ENCODE measurements around the gene TMEM179.
"Not testable (repeated sequence)": the region's sequence is repeated elsewhere in the genome, so short reads cannot be mapped to it uniquely, and the experiment has no call there.

Gene TMEM179

DNA sequence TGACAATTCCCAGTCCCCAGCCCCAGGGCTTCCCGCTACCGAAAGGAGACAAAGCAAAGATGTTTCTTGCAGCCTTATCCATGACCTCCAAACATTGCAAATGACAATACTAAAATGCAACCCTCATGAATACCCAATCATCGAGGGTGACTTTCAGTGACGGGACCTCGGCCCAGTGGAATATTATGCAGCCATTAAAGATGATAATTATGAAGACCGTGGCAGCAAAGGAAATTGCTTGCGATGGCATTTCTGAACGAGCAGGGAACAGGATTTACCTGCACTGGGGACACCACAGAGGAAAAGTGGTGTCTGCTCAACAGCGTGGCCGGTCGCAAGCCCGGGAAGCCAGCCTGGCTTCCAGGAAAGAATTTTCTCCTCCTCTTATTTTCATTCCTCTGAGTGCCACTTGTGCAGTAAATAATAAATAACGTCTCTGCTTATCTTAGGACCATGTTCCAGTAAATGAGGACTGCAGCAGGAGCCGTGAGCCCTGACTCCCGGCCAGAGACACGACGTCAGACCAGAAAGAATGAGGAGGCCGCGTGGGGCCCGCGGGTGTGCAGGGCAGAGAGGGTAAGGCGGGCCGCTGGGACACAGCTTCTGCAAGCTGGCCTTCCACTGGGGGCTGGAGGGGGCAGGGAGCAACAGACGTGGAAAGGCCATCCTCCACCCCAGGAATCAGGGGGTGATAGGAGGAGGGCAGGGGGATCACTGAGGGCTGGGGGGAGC, 18.4 kb downstream of the TMEM179 start:
- no peak for DNase-seq

DNA sequence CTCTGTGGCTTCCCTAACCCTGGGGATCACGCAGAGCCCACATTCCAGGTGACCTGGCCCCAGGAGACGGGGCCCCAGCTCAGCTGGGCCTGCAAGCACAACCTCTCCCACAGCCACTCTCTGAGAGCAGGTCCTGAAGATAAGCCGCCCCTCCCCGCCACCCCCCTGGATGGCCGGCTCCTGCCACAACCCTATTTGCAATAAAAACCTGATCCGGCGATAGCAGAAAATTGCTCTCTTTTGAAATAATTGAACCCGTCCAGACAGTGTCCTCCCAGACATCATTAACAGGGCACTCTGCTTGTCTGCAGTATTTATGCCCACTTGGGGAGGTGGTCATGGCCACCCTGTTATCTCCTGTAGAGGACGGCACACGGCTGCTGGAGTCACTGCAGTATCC, 20.0 kb downstream of the TMEM179 start:
- no peak for DNase-seq

DNA sequence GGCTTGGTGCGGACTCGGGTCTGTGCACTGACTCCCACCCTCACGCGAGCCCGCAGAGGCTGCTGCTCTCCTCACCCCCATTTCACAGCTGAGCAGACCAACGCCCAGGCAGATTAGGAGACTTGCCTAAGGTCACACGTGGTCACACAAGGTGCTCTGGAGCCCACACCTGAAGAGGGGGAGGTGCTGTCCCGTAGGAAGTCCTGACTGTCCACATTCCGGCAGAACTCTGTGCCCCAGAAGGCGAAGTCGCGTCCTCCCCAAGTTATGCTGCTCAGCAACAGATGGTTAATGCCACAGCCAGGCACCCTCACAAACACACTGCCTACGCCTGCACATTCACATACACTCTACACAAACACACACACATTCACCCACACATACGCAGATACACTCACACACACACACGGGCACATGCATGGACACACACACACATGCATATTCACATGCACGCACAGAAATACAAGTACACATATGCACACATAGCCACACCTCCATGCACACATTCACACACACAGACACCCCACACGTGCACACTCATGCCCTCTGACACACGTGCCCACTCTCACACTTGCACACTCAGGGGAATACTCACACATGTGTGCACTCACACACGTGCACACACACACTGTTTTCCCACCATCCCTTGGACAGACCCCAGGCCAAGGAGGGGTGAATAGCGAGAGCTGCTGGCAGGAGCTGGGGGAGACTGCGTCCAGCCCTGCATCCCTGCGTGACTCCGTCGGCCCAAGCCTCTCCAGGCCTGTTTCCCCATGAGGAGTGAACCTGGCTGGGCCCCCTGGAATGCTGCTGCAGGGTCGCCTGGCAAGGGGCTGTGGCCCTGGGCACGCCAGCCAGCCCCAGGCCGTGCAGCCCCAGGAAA, 20.9 kb downstream of the TMEM179 start:
- no peak for DNase-seq

DNA sequence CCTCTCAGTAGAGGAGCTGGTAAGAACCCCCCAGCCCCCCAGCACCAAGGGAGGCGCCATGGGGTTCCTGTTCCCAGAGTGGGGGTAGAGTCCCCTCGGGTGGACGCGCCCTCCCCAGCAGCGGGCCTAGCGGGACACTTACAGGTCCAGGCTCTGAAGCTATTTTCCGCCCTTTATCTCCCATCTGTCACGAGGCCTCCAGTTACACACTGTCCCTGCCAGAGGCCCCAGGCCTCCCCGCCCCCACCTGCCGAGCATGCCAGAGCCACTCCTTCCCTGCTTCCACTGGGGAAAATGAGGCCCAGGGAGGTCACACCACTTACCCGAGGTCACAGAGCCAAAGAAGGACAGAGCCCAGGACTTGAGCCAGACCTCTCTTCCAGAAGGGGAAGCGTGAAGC, 21.9 kb downstream of the TMEM179 start:
- DNase-seq: no peak

DNA sequence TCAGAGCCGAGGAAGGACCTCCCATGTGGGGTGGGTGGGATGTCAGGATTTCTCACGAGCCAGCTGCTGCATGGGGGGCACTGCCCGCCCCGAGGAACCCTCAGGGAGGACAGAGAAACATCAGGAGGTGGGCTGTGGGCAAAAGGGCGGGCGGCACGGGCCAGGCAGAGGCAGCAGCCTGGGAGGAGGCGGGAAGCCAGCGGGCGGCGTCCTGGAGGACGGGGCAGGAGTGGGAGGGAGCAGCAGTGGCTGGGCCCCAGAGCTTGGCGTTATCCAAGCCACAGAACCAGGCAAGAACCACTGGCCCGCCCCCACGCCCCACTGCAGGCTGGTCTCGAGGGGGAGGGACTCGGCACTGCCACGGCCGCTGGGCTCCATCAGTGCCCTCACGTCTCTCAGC, 22.6 kb downstream of the TMEM179 start:
- DNase-seq: no peak

DNA sequence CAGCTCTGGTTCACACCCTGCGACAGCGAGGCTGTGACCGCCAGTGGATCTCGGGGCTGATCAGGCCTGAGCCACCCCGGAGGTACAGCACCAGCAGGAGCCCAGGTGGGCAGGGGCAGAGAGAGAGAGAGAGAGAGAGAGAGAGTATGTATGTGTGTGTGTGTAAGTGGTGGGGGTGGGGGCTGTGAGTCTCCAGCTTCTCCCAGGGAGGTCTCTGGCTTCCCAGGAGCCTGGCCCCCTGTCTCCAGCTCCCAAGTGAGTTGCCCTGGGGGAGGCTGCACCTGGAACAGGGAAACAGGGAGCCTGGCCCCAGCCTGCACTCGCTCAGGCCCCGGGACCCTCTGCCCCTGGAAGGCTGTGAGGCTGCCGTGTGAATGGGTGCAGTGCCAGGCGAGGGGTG, 23.1 kb downstream of the TMEM179 start:
- no peak for DNase-seq

DNA sequence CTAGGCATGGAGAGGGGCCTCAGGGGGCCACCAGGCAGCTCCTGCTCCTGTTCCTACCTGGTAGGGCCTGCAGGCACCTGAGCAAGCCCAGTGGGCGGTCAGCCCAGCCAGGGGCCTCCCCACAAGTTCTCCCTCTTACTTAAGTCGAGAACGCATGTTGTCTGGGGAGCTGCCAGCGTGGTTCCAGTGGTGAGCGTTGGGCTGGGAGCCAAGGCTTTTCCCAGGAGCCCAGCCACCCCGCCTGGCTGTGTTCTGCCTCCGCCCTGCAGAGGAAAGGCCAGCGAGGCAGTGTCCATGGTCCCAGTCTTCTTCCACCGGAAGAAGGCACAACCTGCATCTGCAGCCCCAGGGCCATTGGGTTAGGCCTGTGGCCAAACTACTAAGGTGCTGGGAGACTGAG, 23.6 kb downstream of the TMEM179 start:
- no peak for DNase-seq

DNA sequence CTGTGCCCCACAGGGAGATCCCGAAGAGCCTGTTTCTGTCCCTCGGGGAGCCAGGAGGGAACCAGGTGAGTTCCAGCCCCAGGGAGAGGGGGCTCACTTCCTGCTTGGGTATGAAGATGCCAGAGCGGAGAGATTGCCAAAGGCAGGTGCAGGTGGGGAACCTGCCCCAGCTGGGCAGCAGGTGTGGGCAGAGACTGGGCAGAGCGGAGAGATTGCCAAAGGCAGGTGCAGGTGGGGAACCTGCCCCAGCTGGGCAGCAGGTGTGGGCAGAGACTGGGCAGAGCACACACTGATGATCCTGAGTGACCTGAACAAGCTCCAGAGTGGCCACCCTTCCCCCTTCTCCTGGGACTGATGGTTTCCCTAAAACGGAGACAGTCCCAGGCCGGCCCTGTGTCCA, 24.6 kb downstream of the TMEM179 start:
- not testable (repeated sequence) for DNase-seq

DNA sequence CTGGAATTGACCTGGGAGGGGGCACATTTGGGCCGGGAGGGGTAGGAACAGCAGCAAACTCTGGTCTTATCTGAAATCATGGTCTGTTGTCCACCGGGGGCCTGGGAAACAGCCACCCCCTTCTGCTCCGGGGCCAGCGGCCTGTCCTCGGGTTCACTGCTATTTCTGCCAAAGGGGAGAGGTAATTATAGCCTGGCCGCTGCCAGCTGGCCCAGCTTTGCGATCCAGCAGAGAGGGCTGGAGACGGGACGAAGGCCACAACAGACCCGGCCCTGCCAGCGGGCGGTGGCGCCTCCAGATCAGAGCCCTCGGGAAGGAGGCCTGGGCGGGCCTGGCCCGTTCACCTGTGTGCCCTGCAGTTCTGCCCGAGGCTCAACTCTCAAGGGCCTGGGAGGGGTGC, 25.1 kb downstream of the TMEM179 start, which contains the start of gene C14orf180:
Gene C14orf180 (plus strand): TSS at position 258 of the 400 bp plus-strand sequence. CDS start 6,667 bp downstream, outside the sequence.
- DNase-seq: no peak

DNA sequence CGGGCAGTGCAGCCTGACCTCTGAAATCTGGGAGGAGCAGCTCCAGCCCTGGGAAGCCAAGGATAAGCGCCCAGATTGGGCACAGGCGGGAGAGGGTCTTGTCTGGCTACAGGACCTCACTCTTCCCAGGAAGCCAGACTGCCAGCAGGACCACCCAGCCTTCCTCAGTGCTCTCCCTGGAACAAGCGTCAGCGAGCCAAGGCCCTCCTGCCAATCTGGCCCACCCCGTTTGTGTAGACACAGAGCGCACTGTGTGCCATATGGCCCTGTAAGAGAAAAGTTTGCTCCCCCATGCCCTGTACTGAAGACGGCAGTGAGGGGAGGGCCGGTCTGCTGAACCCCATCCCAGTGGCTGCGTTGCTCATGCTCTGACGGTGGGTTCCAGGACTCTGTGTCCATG, 26.3 kb downstream of the TMEM179 start:
- no peak for DNase-seq

DNA sequence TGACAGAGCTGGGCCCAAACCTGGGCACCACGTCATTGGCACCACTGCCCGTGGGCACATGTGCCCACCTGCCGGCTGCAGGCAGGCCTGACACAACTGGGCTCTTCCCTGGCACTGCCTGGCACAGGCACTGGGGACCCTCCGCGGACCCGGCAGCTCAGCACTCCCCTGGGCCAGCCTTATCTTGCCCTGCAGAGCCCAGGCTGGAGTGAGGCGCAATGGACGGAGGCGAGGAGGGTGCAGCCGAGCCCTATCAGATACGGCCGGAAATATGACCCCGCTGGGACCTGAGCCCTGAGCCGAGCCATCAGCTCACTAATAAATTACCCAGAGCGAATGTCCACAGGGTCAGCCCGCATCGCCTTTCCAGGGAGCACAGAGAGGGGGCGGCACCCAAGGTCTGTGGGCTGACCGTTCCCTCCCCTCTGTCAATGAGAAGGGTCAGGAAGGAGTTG, 26.7 kb downstream of the TMEM179 start:
- DNase-seq: no peak

DNA sequence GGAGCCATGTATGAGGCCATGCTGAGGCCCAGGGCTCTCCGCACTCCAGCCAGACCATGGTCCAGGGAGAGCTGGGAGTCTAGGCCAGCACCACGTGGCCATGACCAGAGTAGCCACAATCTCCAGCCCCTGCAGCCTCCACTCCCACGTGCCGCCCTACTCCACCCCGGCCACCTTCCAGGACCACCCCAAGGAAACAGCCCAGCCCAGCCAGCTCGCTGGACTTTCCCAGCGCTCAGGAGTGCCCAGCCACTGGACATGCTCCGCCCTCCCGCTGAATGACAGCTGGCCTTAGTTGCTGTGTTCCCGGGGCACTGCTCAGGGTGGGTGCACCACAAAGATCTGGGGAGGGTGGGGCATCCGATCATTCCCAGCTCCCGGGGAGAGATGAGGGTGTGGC, 27.1 kb downstream of the TMEM179 start:
- no peak for DNase-seq

DNA sequence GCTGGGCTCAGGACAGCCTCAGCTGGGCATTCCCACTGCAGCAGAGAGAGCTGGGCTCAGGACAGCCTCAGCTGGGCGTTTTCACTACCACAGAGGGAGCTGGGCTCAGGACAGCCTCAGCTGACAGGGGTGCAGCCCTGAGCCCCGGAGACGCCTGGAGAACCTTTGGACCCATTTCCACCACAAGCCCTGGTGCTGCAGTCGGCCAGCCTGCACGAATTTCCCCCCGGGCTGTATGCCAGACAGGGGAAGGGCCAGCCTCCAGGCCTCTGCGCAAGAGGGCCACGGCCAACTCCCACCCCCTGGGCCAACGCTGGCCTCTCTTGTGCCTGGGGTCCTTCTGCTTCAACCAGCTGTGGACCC, 27.6 kb downstream of the TMEM179 start:
- DNase-seq: no peak

DNA sequence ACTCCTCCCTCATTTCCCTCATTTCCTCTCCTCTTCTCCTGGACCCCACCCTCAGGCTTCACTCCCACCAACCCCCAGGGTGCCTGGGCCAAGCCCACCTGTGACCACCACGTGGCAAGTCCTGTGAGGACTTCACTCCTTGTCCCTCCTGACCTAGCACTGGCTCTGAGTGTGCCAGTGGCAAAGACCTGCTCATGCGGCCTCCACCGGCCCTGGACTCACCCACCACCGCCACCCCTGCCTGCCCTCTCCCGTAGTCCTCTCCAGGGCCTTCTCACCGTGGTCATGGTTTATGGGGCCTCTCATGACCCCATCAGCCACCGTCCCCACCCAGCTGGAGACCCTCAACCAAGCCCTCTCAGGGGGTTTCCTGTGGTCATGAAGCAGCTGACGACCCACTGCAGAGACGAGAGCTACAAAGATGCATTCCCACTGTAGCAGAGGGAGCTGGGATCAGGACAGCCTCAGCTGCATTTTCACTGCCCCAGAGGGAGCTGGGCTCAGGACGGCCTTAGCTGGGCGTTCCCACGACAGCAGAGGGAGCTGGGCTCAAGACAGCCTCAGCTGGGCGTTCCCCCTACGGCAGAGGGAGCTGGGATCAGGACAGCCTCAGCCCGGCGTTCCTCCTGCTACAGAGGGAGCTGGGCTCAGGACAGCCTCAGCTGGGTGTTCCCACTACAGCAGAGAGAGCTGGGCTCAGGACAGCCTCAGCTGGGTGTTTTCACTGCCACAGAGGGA, 28.2 kb downstream of the TMEM179 start:
- no peak for DNase-seq

DNA sequence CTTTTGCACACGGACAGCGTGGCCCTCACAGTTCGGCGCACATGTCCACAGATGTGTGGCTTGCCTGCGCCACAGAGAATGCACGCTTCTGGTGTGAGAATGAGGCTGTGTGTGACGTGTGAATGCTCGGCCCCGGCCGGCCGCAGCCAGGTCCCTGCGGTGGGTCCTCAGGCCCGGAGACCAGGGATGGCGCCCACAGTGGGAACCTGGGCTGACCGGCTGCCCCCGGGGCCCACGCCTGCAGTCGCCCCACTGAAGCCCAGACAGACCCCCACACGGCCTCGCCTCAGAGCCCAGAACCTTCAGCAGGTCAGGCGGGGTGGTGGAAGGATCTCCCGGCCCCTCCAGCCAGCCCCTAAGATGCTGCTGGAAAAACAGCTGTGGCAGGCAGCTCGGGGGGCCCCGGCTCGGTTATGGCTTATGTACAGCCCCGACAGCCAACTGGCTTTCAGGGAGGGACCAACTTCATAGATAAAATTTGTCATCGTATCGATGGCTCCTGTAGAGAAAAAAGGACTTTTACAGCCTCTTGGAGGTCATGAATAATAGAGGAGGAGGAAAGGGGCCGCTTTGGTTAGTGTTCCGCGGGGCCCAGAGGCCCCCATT, 29.5 kb downstream of the TMEM179 start:
- DNase-seq: no peak

DNA sequence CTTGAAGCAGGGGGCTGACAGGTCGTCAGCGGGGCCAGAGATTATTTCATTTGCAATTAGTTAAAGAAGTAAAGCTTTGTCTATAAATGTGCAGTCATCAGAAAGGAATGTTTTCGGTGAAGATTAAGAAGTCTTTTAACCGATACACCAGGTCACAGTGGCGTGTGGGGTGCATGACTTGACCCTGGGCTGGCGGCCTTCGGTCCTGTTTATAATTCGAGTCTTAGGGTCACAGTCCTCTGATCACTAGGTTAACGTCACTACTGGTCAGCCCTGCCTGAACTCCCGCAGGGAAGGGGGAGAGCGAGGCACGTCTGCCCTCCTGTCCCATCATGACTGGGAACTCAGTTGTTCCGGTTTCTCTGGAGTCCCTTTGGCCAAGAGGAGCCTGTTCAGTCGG, 30.0 kb downstream of the TMEM179 start:
- no peak for DNase-seq

DNA sequence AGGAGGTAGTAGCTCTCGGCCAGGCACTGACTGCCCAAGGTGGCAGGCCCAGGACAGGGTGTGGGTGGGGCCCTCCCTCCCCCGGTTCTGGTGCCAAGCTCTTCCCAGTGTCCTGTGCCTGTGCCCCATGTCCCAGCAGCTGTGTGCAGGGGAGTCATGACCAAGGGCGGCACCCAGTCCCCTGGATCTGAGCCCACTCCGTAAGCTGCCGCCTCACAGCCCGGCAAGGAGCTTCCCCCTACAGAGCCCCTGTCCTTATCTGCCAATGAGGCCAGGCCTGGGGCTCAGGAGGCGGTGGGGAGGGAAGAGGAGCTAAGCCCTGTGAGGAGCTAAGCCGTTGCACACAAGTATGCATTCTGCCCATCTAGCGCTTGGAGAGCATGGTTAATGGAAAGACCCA, 30.6 kb downstream of the TMEM179 start:
- DNase-seq: no peak

DNA sequence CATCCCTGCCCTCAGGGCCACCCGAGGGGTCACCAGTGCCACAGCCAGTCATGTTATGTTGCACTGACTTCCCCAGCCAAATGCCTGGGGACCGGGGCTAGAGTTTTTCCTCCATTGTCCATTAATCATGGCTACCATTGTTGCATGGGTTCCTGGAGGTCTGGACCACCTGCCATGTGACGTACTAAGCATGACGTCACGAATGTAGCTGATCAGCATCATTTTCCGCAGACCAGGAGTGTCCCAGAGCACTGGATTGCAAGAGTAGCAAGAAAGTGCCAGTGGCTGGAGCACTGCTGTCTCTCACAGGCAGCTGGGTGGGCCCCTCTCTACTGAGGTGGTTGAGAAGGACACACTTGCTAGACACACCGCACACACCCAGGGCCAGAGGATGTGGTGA, 31.9 kb downstream of the TMEM179 start:
- DNase-seq: no peak

DNA sequence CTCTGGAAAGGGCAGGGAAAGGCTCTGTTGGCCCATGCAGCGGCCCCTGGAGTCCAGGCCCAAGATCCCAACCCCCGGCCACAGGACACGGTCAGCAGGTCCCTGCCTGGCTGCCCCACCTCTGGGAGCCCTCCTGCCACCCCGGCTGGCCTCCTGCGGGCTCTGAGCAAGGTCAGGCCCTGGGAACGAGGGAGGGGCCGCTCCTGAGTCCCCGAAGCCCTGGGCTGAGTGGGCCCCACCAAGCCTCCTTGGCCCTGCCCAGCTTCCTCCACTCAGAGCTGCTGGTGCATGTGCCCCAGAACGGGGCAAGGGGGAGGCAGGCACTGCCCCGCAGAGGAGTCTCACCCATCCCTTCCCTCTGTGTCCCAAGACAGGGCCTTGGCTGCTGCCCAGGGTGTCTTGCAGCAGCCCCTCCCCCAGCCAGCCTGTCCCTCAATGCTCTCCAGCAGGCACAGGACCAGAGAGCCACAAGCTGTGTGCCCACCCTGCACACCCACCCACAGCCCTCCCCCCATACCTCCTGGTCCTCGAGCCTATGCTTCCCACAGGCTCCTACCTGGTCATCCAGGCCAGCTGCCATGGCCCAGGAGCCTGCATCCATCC, 32.4 kb downstream of the TMEM179 start:
- DNase-seq: no peak

DNA sequence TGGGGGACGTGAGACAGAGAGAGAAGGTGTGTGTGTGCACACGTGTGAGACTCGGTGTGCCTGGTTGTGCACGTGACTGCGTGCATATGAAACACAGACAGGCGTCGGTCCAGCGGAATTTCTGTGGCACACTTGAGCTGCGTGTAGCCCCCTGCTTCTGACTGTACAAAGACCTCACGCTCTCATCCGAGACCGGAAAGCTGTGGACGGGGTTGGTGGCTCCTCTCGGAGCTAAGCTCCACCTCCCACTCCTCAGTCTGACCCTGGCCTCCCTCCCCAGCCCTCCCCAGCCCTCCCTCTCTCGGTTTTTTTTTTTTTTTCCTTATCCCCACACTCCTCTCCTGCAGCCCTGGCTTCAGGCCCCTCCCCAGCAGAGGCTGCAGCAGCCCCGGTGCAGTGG, 33.3 kb downstream of the TMEM179 start:
- no peak for DNase-seq

DNA sequence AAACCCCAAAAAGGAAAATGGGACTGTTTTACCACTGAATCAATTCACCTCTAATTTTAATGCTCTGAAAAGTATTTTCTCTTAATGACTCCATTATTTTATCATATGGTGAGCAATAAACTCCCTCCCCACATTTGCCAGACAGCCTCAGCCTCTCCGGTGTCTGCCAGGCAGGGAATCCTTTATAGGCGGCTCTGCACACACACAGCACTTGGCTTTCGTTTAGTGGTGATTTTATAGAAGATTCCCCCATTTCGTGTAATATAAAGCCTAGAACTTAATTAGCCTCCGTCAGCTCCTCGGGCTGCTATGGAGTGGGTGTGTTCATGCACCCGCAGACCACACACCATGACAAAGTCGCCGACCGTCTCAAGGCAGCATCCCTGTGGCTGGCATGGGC, 35.1 kb downstream of the TMEM179 start:
- no peak for DNase-seq

DNA sequence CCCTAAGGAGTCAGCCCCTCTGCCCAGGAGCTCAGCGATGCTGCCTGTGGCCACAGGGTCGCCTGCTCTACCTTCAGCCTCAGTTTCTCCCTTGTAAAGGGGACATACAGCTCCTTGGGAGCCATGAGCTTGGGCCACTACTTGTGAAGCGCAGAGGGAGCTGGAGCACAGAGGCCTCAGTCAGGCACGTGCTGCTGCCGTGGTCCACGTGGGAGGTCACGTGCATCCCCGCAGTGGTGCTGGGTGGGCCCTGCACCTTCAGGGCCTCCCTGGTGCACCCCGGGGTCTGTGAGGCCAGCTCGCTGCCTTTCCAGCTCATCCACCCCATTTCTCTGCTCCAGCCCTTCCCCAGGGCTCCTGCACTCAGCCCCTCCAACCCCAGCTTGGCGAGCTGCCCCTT, 36.0 kb downstream of the TMEM179 start:
- DNase-seq: no peak

DNA sequence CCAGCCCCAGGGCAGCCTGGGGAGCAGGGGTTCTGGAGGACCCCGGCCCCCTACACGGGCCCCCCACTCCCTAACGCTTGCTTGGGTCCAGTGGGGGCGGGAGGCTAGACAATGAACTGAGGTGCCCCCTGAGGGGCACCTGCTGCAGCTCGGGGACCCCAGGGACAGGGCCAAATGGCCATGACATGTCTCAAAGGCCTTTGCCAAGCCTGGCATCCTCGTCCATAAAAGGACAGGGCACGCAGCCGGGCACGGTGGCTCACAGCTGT, 36.7 kb downstream of the TMEM179 start:
- DNase-seq: no peak
